A549 (cell line): ENCODE data around the gene POLR2E. TPM values are rescaled to one million over a fixed set of nuclear protein-coding genes. Genes with fewer than 3 reads are reported as not detected.

Experiments
- ATAC-seq, 2 experiments: fragments of 200-7000 bp in 1 of 2; fragments of >200 bp in 1 of 2; cut with Nextera tagmentation in 1 of 2; cut with Tn5 transposase in 1 of 2; 3 replicates each; pipeline versions ENCODE4 v1.8.0 to v1.9.1; 2018 to 2020; ENCODE audit warnings: mild to moderate bottlenecking in 1 of 2, moderate library complexity in 1 of 2
- CTCF ChIA-PET: fragments of 300-600 bp; sonication (Branson Sonifier 250); formaldehyde crosslinking; extraction: SDS; loops from one replicate; lab custom pipeline; 2021; ENCODE audit warnings: antibody characterized with exemption, inconsistent platforms; lab: Yijun Ruan, JAX
- POLR2A ChIA-PET: fragments of 350-600 bp; formaldehyde crosslinking; extraction: SDS; loops from one replicate; lab custom pipeline; 2021; ENCODE audit warnings: antibody characterized with exemption, inconsistent platforms; lab: Yijun Ruan, JAX
- DNase-seq, 2 experiments: peaks; one replicate each; pipeline versions ENCODE4 v3.0.0 to v3.0.0-alpha.2; 2011 to 2016; ENCODE audit warnings: low read depth in 1 of 2, low spot score in 1 of 2
- FAIRE-seq: peaks from 2 replicates; lab custom pipeline; 2011; peaks lifted over from hg19 to GRCh38; lab: Jason Lieb, UNC
- H3K27ac ChIP-seq, 2 experiments: fragments of >200 bp; sonication (Bioruptor Twin); formaldehyde crosslinking; 3 replicates each; pipeline ENCODE4 v1.5.1; 2016 to 2017
- H3K4me1 ChIP-seq: fragments of >200 bp; sonication (Bioruptor Twin); formaldehyde crosslinking; 3 replicates; pipeline ENCODE4 v1.6.1; 2016
- H3K4me2 ChIP-seq: fragments of >200 bp; sonication (Bioruptor Twin); formaldehyde crosslinking; 3 replicates; pipeline ENCODE4 v1.6.1; 2016
- H3K4me3 ChIP-seq: fragments of >200 bp; sonication (Bioruptor Twin); formaldehyde crosslinking; 3 replicates; pipeline ENCODE4 v1.5.1; 2016
- H3K9me3 ChIP-seq: fragments of >200 bp; sonication (Bioruptor Twin); formaldehyde crosslinking; 3 replicates; pipeline ENCODE4 v1.6.1; 2016
- CEBPB ChIP-seq, 2 experiments: fragments of >200 bp in 1 of 2; sonication (Bioruptor Twin) in 1 of 2; formaldehyde crosslinking in 1 of 2; IDR thresholded peaks; 2 replicates each; pipeline ENCODE4 v1.6.1; 2012 to 2016
- CHD2 ChIP-seq: fragments of 150-350 bp; IDR thresholded peaks from 2 replicates; pipeline ENCODE4 v1.6.1; 2014; ENCODE audit warnings: low read length; ENCODE audit not compliant: partially characterized antibody
- CHD4 ChIP-seq: fragments of 200-600 bp; sonication (generic); IDR thresholded peaks from 2 replicates; pipeline ENCODE4 v1.6.1; 2016; ENCODE audit warnings: antibody characterized with exemption, mild to moderate bottlenecking, borderline replicate concordance
- EHF ChIP-seq: fragments of 250-450 bp; sonication (Bioruptor Pico); IDR thresholded peaks from 2 replicates; pipeline ENCODE4 v1.5.0; 2020; ENCODE audit warnings: mild to moderate bottlenecking
- ESRRA ChIP-seq: fragments of 150-350 bp; IDR thresholded peaks from 2 replicates; pipeline ENCODE4 v1.6.1; 2014; ENCODE audit warnings: mild to moderate bottlenecking, low read length, borderline replicate concordance
- GATA3 ChIP-seq: IDR thresholded peaks from 2 replicates; pipeline ENCODE4 v1.6.1; 2012; ENCODE audit warnings: borderline replicate concordance
- HOXA7 ChIP-seq: fragments of 250-450 bp; sonication (Bioruptor Pico); IDR thresholded peaks from 2 replicates; pipeline ENCODE4 v1.5.0; 2020; ENCODE audit warnings: mild to moderate bottlenecking, moderate library complexity
- JUN ChIP-seq, 2 experiments: fragments of >200 bp; sonication (Bioruptor Twin); formaldehyde crosslinking; IDR thresholded peaks; 2 replicates in 1 of 2; 3 replicates in 1 of 2; pipeline ENCODE4 v1.6.1; 2016 to 2017
- MAFK ChIP-seq: fragments of 450-650 bp; IDR thresholded peaks from 2 replicates; pipeline ENCODE4 v1.6.1; 2014; ENCODE audit not compliant: partially characterized antibody
- MAX ChIP-seq: IDR thresholded peaks from 2 replicates; pipeline ENCODE4 v1.6.1; 2012
- NPAS2 ChIP-seq: fragments of 250-450 bp; sonication (Bioruptor Pico); IDR thresholded peaks from 2 replicates; pipeline ENCODE4 v1.8.0; 2022; ENCODE audit warnings: mild to moderate bottlenecking, moderate library complexity, borderline replicate concordance
- PHF8 ChIP-seq: fragments of 200-600 bp; sonication (generic); IDR thresholded peaks from 2 replicates; pipeline ENCODE4 v1.6.1; 2016; ENCODE audit warnings: low read depth, mild to moderate bottlenecking, antibody characterized with exemption, moderate library complexity, borderline replicate concordance
- POLR2A ChIP-seq: IDR thresholded peaks from 2 replicates; pipeline ENCODE4 v1.6.1; 2012; ENCODE audit warnings: mild to moderate bottlenecking, low read length
- POLR2AphosphoS2 ChIP-seq: conservative IDR thresholded peaks from 2 replicates; pipeline ENCODE4 v1.6.1; 2012; ENCODE audit warnings: low read length, improper control_type of control experiment, inconsistent platforms
- RAD21 ChIP-seq, 2 experiments: fragments of >200 bp in 1 of 2; sonication (Bioruptor Twin) in 1 of 2; formaldehyde crosslinking in 1 of 2; IDR thresholded peaks in 1 of 2; conservative IDR thresholded peaks in 1 of 2; 2 replicates in 1 of 2; 3 replicates in 1 of 2; pipeline ENCODE4 v1.6.1; 2012 to 2018; ENCODE audit warnings: inconsistent platforms in 1 of 2
- RARB ChIP-seq: fragments of 250-450 bp; sonication (Bioruptor Pico); IDR thresholded peaks from 2 replicates; pipeline ENCODE4 v1.8.0; 2021; ENCODE audit warnings: mild to moderate bottlenecking, moderate library complexity
- RCOR1 ChIP-seq: fragments of 150-350 bp; IDR thresholded peaks from 2 replicates; pipeline ENCODE4 v1.6.1; 2014; ENCODE audit warnings: antibody characterized with exemption, low read length, low read depth
- RFX5 ChIP-seq: fragments of 450-650 bp; IDR thresholded peaks from 2 replicates; pipeline ENCODE4 v1.7.1; 2014; ENCODE audit warnings: antibody characterized with exemption, mild to moderate bottlenecking, moderate library complexity
- RNF2 ChIP-seq: fragments of 200-600 bp; sonication (generic); IDR thresholded peaks from 2 replicates; pipeline ENCODE4 v1.6.1; 2016; ENCODE audit warnings: low read depth, mild to moderate bottlenecking, antibody characterized with exemption, moderate library complexity, borderline replicate concordance
- SREBF2 ChIP-seq: fragments of 450-650 bp; IDR thresholded peaks from 2 replicates; pipeline ENCODE4 v1.6.1; 2014; ENCODE audit warnings: mild to moderate bottlenecking, moderate library complexity
- TFCP2L1 ChIP-seq: fragments of 250-450 bp; sonication (Bioruptor Pico); IDR thresholded peaks from 2 replicates; pipeline ENCODE4 v1.5.0; 2021; ENCODE audit warnings: mild to moderate bottlenecking
- ZFP36 ChIP-seq: fragments of 450-650 bp; IDR thresholded peaks from 2 replicates; pipeline ENCODE4 v1.6.1; 2014; ENCODE audit warnings: borderline replicate concordance; ENCODE audit not compliant: partially characterized antibody
- ZSCAN20 ChIP-seq: fragments of 250-450 bp; sonication (Bioruptor Pico); IDR thresholded peaks from 2 replicates; pipeline ENCODE4 v1.8.0; 2022; ENCODE audit warnings: mild to moderate bottlenecking, moderate library complexity
- WGBS: methylation state at CpG from one replicate; pipeline ENCODE4 v1.1.6; 2017; ENCODE audit errors: missing lambda C conversion rate; 5-methylcytosine and 5-hydroxymethylcytosine counted together
- polyA plus RNA-seq, 4 experiments: library from polyadenylated mRNA; depleted of rRNA in 3 of 4; stranded (reverse); fragments of >200 nt; fragmentation: RNase III in 1 of 4; extraction: RNeasy Plus Mini Kit Qiagen cat#74134 plus additional on column Dnase treatment in 1 of 4; gene quantifications; 2 replicates in 3 of 4; 3 replicates in 1 of 4; pipeline ENCODE4 v1.2.3, GENCODE V29; 2011 to 2017
- TF ChIP-seq, protein P1 (sequence below): fragments of 150-350 bp; IDR thresholded peaks from 2 replicates; pipeline ENCODE4 v1.6.1; 2014; ENCODE audit warnings: low read depth, mild to moderate bottlenecking, low read length
- TF ChIP-seq, protein P2 (sequence below): fragments of >200 bp; sonication (Bioruptor Twin); formaldehyde crosslinking; IDR thresholded peaks from 3 replicates; pipeline ENCODE4 v1.5.1; 2016
- TF ChIP-seq, protein P3 (sequence below): fragments of 250-450 bp; sonication (Bioruptor Pico); IDR thresholded peaks from 2 replicates; pipeline ENCODE4 v1.5.0; 2020; ENCODE audit warnings: low read depth, mild to moderate bottlenecking, moderate library complexity

The POLR2E gene
- polyA plus RNA-seq, 2 of the 4 experiments (the other 2 are of a cell fraction): 99.6 to 172 TPM

DNA sequence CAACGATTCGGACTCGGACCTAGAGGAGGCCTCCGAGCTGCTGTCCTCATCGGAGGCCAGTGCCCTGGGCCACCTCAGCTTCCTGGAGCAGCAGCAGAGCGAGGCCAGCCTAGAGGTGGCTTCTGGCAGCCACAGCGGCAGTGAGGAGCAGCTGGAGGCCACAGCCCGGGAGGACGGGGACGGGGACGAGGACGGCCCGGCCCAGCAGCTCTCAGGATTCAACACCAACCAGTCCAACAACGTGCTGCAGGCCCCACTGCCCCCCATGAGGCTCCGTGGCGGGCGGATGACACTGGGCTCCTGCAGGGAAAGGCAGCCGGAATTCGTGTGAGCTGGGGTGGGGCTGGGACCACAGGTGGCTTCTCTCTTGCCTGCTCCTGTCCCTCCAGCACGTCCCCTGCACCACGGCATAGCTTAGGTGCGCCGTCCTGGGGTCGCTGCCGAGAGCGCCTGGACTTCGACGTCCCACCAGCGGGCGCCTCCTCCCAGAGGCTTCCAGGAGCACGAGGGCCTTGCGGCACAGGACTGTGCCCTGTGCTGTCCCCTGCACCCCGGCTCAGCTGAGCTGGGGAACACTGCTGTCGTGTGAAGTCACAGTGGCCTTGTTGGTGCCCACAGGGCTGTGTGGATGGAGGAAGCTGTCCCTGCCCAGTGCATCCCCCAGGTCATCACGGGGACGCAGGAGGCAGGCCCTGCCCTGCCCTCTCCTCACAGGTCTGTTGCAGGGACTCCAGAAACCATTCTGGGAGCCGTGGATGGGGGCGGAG, 9.3 kb downstream of the POLR2E start (continued):
- TF ChIP-seq POLR2AphosphoS2 (no peak), NPAS2 (CRISPR knock-in tag) (no peak), TFCP2L1 (CRISPR knock-in tag) (no peak), GATA3 (no peak), ESRRA (no peak), CHD4 (no peak), SREBF2 (no peak)
- TF ChIP-seq, protein P1, sequence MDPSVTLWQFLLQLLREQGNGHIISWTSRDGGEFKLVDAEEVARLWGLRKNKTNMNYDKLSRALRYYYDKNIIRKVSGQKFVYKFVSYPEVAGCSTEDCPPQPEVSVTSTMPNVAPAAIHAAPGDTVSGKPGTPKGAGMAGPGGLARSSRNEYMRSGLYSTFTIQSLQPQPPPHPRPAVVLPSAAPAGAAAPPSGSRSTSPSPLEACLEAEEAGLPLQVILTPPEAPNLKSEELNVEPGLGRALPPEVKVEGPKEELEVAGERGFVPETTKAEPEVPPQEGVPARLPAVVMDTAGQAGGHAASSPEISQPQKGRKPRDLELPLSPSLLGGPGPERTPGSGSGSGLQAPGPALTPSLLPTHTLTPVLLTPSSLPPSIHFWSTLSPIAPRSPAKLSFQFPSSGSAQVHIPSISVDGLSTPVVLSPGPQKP: no peak
- TF ChIP-seq, protein P2, sequence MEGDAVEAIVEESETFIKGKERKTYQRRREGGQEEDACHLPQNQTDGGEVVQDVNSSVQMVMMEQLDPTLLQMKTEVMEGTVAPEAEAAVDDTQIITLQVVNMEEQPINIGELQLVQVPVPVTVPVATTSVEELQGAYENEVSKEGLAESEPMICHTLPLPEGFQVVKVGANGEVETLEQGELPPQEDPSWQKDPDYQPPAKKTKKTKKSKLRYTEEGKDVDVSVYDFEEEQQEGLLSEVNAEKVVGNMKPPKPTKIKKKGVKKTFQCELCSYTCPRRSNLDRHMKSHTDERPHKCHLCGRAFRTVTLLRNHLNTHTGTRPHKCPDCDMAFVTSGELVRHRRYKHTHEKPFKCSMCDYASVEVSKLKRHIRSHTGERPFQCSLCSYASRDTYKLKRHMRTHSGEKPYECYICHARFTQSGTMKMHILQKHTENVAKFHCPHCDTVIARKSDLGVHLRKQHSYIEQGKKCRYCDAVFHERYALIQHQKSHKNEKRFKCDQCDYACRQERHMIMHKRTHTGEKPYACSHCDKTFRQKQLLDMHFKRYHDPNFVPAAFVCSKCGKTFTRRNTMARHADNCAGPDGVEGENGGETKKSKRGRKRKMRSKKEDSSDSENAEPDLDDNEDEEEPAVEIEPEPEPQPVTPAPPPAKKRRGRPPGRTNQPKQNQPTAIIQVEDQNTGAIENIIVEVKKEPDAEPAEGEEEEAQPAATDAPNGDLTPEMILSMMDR: no peak
- TF ChIP-seq, protein P3, sequence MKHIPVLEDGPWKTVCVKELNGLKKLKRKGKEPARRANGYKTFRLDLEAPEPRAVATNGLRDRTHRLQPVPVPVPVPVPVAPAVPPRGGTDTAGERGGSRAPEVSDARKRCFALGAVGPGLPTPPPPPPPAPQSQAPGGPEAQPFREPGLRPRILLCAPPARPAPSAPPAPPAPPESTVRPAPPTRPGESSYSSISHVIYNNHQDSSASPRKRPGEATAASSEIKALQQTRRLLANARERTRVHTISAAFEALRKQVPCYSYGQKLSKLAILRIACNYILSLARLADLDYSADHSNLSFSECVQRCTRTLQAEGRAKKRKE (CRISPR knock-in tag): no peak

GRCh38 chr19:1085053-1085658, 10.0 kb downstream of the POLR2E start:
- H3K4me3 ChIP-seq: no peak overlapping the region
- DNase-seq (no peak), ATAC-seq (no peak), FAIRE-seq (no peak)
- no peak overlapping the region for H3K27ac ChIP-seq
- no peaks in the 10 kb centered on the region for H3K9me3 ChIP-seq
- 81% methylated on average over 8 of the region's 8 CpGs for WGBS
- TF ChIP-seq, protein P1: no peak
- TF ChIP-seq MAX (no peak), ZSCAN20 (no peak)
- H3K4me2 ChIP-seq: no peak overlapping the region
- H3K4me1 ChIP-seq: peaks cover 6% of the 10 kb centered on the region; the same call in 1 of the 3 replicates
- CTCF ChIA-PET: interaction anchor here (0.7 to 1.7 kb wide), 4 partner anchors 9 to 43 kb away, joined by 3 to 5 read pairs (median 5); no protein-coding TSS in a partner anchor
- POLR2A ChIA-PET: interaction anchor here (1.0 to 1.1 kb wide), 2 partner anchors 10 kb away, joined by 3 to 4 read pairs; partner anchors contain the start of gene POLR2E

DNA sequence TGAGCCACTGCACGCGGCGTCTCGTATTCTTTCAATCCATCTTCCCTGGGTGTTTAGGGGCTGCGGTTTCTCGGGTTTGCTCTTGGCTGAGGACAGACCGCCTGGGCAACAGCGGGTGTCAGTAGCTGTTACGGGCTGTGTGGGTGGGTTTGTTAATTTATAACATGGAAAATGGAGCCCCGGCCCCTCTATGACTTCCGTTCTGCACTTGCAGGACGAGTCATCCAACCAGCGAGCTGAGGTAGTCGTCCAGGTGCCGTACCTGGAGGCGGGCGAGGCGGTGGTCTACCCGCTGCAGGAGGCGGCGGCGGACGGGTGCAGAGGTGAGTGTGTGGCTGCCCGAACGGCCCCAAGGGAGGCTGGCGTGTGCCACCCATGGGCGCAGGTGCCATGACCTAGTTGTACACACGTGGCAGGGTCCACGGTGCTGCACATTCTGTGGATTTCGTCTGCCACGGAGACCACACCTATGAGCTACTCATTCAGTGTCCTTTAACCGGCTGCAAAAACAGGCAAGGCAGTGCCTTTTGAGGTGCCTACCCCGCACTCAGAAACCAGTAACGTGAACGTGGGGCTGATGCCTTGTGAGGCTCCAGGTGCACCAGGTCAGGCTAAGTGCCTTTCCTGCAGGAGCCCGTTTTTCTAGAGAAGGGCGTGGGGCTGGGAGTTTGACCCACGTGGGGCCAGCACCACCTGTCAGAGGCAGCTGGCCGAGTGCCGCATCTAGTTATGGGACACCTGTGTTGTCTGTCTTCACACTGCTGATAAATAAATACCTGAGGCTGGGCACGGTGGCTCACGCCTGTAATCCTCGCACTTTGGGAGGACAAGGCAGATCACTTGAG, 10.9 kb downstream of the POLR2E start:
- Histone ChIP-seq H3K4me2 (no peak overlapping the region), H3K9me3 (no peaks in the 10 kb centered on the region), H3K4me1 (peaks cover 6% of the 10 kb centered on the region; the same call in 1 of the 3 replicates), H3K4me3 (no peak overlapping the region), H3K27ac (no peak overlapping the region)
- DNase-seq (no peak), FAIRE-seq (no peak), ATAC-seq (no peak)
- ChIA-PET POLR2A (interaction anchor here (1.1 kb wide), 1 partner anchor 9 kb away, joined by 3 read pairs; no protein-coding TSS in a partner anchor), CTCF (interaction anchor here (0.6 to 1.7 kb wide), 2 partner anchors 26 to 138 kb away, joined by 3 to 5 read pairs; no protein-coding TSS in a partner anchor)
- WGBS: 93% methylated on average over 36 of the region's 43 CpGs
- TF ChIP-seq SREBF2 (no peak), CHD2 (no peak), RCOR1 (no peak), PHF8 (no peak), POLR2AphosphoS2 (no peak), RNF2 (no peak), RAD21 (conservative IDR thresholded peaks at IDR 0.05 in 1 of 2, IDR thresholded peaks at IDR 0.05 in 1 of 2) (no peak), RFX5 (no peak), ZFP36 (no peak), JUN (IDR thresholded peaks at IDR 0.05) (no peak), MAFK (no peak), ZSCAN20 (no peak), EHF (CRISPR knock-in tag) (no peak), POLR2A (no peak), CEBPB (IDR thresholded peaks at IDR 0.05) (no peak), HOXA7 (CRISPR knock-in tag) (no peak), RARB (CRISPR knock-in tag) (no peak)
